ENCODE results near the gene PPOX.

PPOX gene

DNA sequence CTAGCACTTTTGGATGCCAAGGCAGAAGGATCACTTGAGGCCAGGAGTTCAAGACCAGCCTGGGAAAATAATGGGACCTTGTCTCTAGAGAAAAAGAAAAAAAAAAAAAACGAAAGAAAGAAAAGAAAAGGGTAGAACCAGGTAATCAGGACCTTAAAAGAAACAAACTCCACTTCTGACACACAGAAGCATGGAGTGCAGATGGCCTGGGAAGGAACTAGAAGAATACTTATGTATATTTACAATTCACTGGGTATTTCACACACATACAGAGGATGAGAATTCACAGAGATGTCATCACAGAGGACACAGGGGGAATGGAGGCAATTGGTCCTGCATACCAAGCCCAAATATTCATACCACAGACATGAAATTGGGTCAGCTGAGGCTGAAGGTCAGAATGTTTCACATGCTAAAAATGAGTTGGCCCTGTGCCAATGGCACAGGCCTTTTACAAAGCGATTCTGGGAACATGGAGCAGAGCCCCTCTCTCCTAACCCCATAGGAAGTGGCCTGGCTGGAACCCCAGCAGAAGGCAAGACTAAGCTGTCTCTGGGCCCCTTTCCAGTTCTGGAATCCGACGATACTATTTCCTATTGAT lies 6.7 kb downstream of the PPOX start:
- TF ChIP-seq CTCF (IDR thresholded peaks at IDR 0.05), result no peak

GRCh38 chr1:161173711-161174110 lies 7.5 kb downstream of the PPOX start:
- no peak for TF ChIP-seq CTCF (IDR thresholded peaks at IDR 0.05)

GRCh38 chr1:161174911-161175310 lies 8.7 kb downstream of the PPOX start:
- TF ChIP-seq CTCF (IDR thresholded peaks at IDR 0.05), result no peak

DNA sequence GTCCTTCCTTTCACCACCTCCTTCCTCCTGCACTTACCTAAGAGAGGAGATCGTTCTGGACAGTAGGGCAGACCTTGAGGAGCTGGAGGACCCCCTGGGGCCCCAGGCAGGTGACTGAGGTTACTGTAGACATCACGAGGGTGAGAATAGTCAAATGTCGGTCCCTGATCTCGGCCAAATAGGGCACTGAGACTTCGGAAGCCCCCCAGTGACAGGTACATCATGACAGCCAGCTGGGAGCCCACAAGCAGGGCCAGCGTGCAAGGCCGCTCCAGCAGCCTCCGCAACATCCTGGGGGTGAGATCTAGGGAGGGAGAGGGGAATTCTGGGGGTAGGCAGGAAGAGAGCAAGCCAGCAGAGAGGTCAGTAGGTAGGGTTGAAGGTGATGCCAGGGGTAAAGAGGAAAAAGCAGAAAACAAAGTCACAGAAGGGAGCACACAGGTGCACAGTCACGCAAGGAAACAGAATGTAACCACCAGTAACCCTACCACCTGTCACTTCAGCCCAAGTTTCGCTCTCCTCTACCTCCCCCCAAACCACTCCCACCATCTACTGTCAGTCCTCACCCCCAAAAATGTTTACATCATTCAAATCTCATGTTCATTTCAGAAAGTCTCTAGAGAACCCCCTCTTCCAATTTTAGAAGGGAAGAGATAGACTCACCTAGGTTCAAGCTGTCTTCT lies 9.7 kb downstream of the PPOX start:
- no peak for TF ChIP-seq CTCF (IDR thresholded peaks at IDR 0.05)

- TF ChIP-seq CTCF (IDR thresholded peaks at IDR 0.05), result no peak
These were observed 10.4 kb downstream of the PPOX start for GRCh38 chr1:161176468-161177111.

GRCh38 chr1:161177112-161177935 lies 11.1 kb downstream of the PPOX start, which contains the start of gene B4GALT3:
B4GALT3 (minus strand) TSS chr1:161177507; CDS start chr1:161176060, 1,447 bp downstream.
- TF ChIP-seq CTCF (IDR thresholded peaks at IDR 0.05), result no peak

- TF ChIP-seq CTCF (IDR thresholded peaks at IDR 0.05), result no peak
These were observed 11.7 kb downstream of the PPOX start for GRCh38 chr1:161177936-161178244.

Measured in LNCAP (cell line).